ENCODE measurements around the gene PKD1L1. TPM values are rescaled to one million over a fixed set of nuclear protein-coding genes. Genes with fewer than 3 reads are reported as not detected.
"Not testable (repeated sequence)": the region's sequence is repeated elsewhere in the genome, so short reads cannot be mapped to it uniquely, and the experiment has no call there.

The PKD1L1 gene
- total RNA-seq, 2 experiments from 2014 or later, result 0.08 TPM

DNA sequence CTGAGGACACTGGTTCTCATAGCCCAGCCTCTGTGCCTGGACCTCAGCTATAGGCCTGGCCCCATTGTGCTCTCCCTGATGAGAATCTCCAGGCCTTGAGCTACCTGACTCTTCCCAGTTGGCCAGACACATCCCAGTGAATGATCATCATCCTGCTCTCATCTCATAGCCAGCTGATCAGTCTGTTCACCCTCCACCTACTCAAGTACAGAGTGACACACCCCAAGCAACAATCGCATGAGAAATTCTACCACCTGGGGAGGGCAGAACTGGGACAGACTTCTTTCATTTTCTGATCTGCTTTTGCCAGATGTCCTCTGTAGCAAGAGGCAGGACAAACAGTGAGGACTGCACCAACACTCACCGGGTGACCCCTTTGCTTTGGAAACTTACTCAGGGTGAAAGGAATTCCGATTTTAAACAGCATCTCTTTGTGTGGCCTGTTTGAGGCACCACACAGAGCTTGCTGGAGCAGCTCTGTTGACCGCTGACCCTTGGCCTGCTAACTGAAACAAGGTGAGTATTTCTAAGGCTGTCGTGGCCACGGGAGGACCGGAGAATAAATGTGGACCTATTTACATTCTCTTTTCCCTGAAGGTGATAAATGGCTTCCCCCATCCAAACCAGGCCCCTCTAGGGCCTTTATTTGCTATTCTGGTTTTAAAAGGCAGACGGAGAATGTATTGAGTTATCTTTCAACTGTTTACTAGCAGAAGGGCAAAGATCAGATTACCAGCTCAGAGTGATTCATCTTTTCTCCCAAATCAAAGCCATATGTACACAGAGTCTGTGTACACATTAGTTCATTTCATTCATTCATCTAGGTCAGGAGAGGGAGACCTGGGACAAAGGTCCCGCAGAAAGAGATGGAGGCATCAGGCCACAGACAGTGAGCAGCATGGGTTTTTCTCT is 184.9 kb downstream of the PKD1L1 start:
- ChIA-PET CTCF (no interaction called here), POLR2A (no interaction called here)

DNA sequence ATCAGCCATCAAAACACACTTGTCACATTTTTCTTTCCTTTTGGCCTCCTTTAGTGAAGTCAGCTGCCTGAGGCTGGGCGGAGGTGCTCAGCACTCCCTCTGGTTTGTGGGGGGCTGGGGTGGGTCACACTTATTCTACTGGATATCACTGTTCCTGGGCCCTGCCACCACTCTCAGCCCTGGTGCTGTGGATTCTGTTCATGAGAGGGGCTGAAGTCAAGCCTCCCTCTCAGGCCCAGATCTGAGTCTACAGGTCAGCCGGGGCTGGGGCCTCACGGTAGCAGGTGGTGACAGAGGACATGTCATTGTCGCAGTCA is 185.6 kb downstream of the PKD1L1 start:
- CTCF ChIA-PET, result no interaction called here

DNA sequence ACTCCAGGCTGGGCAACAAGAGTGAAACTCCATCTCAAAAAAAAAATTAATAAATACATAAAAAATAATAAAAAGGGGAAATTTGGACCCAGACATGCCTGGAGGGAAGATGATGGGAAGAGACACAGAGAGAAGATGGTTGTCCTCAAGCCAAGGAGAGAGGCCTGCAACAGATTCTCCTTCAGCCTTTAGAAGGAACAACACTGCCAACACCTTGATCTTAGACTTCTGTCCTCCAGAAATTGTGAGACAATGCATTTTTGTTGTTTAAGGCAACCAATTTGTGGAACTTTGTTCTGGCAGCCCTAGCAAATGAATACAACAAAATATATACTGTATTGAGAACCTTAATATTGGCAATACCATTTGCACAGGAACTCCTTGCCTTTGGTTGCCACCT is 186.1 kb downstream of the PKD1L1 start:
- CTCF ChIA-PET, result no interaction called here
- POLR2A ChIA-PET, result no interaction called here

More for the DNA sequence above, 185.6 kb downstream of the PKD1L1 start:
- POLR2A ChIA-PET, result no interaction called here

DNA sequence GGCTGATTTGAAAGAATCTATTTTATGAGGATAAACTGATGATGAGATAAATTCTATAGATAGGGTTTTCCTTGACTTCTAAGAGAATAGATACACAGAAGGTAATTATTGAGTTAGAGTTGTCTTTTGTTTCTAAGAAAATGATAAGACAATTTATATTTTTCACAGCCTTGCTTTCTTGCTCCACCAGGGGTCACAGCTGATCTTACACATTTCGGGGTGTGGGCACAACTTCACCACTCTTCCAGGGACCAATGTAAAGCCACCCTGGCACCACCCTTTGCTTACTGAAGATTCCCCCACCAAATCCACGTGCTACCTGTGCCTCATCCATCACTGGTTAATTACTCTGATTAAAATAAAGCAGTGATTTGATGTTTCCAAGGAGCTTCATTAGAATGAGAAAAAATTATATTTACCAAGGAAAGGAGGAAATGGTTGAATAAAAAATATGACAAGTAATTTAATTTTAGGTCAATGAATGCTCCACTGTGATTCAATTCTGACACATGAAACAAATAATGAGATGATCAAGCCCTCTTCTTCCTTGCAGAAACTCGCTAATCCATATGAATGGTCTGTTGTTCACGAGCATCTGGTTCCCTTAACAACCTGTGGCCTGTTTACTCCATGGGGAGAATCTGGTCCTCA is 189.1 kb downstream of the PKD1L1 start:
- ChIA-PET CTCF (no interaction called here), POLR2A (no interaction called here)

DNA sequence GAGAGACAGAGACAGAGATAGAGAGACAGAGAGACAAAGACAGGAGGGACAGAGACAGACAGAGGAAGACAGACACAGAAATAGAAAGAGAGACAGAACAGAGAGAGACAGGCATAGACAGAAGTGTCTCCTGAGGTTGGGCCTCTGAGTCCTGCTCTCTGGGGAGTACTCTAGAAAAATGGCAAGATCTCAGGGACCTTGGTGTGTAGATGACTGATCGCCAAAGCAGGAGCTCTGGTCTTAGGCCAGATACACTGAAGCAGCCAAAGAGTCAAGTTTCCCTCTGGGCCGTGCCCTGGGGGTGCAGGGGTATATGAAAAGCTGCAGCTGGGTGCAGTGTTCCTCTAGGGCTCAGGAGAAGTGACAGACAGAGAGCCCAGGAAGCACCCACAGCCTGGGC is 189.7 kb downstream of the PKD1L1 start:
- CTCF ChIA-PET, result no interaction called here
- POLR2A ChIA-PET, result no interaction called here

DNA sequence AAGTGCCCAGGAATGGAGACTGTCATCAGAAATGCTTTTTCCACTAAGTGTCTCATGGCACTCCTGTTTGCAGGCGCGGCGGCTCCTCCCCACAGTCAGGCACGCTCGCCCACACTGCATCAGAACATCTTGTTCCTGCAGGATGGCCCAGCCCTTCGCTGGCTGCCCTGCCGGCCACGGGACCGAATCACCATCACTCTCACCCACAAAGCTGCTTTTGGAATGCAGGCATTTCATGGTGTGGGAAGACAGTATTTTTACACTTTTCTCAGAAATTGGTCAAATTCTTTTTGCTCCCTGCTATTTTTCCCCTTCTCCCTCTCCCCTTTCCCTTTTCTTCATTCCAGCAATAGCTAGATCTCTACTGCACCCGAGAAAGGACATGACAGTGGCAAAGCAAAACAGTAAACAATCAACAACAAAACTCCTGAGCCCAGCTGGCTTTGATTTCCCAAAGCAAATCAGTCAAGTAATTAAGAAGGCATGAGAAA is 190.3 kb downstream of the PKD1L1 start:
- POLR2A ChIA-PET, result no interaction called here
- CTCF ChIA-PET, result no interaction called here

DNA sequence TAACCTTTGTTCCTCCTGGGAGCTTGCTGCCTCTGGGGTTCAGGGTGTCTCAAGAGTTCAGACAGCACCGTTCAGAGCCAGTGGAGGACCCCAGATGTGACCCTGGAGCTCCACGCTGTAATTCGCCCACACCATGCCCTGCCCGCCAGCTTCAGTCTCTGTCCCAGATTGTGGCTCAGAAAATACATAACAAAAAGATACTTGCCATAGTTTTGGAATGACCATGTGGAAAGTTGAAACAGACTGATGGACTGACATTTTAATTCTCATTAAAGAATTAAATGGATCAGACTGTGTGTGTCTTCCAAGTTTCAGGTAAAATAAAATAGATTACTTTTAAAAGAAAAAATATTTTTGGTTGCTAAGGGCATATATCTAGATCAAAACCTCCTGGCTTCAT is 191.6 kb downstream of the PKD1L1 start:
- CTCF ChIA-PET, result no interaction called here
- POLR2A ChIA-PET, result no interaction called here

DNA sequence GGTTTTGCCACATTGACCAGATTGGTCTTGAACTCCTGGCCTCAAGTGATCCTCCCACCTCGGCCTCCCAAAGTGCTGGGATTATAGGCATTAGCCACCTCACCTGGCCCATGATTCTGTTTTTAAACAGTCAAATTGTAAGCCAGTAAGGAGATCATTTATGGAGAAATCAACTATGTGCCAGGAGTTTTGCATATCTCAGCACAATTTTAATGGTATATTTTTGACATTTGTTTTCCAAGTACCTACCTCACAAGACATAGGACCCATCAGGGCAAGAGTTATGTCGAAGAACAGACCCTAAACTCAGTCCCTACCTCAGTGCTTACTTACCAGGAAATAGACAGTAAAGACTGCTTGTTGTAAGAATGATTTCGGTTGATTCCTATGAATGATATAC is 193.0 kb downstream of the PKD1L1 start:
- ChIA-PET POLR2A (no interaction called here), CTCF (no interaction called here)

DNA sequence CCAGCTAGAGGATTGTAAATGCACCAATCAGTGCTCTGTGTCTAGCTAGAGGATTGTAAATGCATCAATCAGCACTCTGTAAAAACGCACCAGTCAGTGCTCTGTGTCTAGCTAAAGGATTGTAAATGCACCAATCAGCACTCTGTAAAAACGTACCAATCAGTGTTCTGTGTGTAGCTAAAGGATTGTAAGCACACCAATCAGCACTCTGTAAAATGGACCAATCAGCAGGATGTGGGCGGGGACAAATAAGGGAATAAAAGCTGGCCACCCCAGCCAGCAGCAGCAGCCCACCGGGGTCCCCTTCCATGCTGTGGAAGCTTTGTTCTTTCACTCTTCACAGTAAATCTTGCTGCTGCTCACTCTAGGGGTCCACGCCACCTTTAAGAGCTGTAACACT is 196.5 kb downstream of the PKD1L1 start:
- CTCF ChIA-PET, POLR2A ChIA-PET: not testable (repeated sequence)

DNA sequence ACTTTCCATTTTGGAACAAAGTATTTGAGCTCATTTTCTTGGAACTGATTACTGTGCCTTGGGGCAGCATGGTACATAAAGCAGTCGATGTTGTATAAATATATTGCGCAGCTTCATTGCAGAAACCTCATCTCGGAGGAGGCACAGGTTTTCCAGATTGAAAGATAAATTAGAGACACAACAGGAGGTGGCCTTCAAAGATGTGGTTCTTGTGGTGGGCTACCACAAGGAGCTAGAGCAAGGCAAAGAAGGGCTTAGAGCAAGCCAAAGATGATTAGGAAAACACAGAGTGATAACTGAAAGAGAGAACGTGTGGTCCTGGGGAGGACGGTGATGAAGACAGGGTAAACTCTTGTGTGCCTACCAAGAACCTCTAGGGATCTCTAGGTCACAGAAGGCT is 197.2 kb downstream of the PKD1L1 start:
- CTCF ChIA-PET, result no interaction called here
- POLR2A ChIA-PET, result no interaction called here

DNA sequence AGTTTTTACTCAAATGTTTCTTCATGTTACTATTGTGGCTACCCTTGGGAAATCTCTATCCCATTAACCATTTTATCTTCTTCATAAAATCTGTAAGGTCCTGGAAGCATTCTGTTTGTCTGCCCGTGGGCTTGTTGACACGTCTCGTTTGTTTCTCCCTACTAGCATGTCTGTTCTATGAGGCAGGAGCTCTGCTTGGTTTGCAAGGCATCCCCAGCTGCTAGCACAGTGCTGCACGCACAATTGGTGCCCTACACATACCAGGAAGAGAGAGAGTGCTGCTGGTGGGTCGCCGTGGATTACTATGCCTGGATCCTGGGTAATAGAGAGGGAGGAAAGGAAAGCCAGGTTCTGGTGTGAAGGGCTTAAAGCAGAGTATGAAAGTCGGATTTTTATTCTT is 200.2 kb downstream of the PKD1L1 start:
- ChIA-PET POLR2A (no interaction called here), CTCF (no interaction called here)

DNA sequence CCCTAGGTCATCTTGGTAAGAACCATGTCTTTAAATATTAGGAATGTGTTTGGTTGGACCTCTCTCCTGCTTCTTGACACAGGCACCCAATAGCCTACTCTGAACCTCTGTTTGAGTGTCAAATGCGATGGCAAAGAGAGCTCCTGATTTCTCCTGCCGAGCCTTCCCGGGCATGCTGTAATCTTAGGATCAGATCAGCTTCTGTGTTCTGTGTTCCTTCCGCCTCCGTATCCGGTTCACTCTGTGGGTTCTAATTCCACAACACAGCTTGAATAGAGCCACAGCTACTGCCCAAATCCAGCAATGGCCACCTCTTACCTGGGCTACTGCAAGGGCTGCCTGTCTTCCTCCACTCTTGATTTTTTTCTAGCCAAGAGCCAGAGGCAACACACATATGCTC is 201.1 kb downstream of the PKD1L1 start:
- CTCF ChIA-PET, result no interaction called here
- POLR2A ChIA-PET, result no interaction called here

DNA sequence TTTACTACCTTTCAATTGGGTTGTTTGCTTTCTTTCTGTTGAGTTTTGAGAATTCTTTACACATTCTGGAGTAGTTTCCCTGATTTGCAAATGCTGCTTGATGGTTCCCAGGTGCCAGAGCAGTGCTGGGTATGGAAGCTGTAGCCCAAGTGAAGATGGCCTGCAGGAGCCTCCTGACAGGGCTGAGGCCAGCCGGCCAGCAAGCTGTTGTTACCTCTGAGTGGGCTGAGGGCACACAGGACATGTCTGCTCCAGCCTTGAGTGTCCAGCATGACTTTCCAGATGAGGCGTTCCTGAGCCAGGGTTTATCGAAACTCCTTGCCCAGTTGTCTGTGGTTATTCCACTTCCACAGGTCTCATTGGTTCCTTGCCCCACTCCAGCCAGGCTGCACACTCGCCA is 201.8 kb downstream of the PKD1L1 start:
- CTCF ChIA-PET, result no interaction called here
- POLR2A ChIA-PET, result no interaction called here

DNA sequence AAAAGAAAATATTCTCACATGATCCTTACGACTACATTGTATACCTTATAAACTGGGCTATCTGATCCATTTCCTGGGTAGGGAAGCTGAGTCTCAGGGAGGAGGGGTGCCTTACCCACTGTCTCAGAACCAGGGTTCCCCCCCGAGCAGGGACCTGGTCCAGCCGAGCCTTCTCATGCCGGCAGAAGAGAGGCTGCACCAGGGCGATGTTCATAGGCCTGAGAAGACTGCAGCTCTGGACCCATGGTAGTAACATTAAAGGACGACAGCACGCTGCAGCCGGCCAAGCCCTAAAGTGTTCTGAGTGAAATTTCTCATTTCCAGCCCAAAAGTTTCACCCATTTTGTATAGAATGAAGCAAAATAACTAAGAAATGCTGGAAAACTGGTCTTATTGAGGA is 203.4 kb downstream of the PKD1L1 start:
- CTCF ChIA-PET, result interaction anchor here (0.6 kb wide), 1 partner anchor 103 kb away, joined by 4 read pairs; no protein-coding TSS in a partner anchor
- POLR2A ChIA-PET, result no interaction called here

DNA sequence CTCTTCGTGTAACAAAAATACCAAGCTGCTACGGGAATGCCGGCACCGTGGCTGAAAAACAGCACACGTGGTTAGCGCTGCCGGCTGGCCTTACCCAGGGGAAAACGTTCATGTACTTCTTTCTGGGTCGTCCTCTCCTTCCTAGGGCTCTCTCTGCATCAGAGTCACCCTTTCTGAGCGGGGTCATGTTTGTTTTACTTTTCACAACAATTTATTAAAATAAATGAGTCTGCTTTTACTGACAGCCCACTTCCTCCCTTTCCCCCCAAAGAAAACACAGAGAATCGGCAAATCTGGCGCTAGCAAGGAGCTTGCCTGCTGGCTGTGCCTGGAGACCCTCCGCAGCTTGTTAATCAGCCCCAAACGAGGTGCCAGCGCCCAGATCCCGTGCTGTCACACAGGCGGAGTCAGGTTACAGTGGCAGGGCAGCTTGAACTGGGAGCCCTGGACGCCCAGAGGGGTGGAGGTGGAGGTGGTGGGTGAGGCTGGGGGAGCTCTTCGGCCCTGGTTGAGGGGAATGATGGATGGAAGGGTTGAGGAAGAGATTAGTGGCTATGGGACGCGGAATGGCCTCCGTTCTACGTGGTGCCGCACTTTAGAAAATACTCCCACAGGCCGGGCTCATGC is 204.2 kb downstream of the PKD1L1 start:
- POLR2A ChIA-PET, result no interaction called here
- CTCF ChIA-PET, result no interaction called here

DNA sequence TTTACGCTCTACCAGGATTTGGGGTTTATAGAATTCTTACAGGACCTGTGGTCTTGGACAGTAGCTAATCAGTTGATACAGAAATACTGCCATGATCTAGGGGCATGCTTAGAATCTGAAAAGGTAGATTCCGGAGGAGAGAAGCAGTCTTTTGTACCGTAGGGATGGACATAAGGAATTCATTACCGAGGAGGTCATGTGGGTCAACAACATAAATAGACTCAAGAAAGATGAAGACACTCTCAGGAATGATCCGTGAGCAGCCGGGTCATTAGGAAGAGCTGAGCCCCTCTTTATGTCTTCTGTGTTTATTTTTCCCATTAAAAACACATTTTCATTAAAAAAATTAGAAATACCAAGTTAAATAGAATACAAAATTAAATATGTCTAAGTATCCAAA is 206.3 kb downstream of the PKD1L1 start:
- ChIA-PET POLR2A (no interaction called here), CTCF (no interaction called here)

DNA sequence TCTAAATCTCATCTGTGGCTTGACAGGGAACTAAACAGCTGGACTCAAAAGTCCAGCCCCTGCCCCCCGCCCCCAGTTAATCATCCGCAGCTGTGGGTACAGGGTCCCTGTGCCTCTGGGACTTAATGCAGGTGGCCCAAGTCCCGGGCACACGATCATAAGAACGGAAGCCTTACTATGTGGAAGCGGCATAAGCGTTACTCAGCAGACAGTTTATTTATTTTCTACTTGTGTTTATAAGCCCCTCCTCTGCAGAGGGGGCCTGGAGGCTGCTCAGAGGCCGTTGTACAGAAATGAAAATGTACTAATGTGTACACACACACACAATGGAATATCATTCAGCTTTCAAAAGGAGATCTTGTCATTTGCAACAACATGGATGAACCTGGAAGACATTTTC is 208.4 kb downstream of the PKD1L1 start:
- CTCF ChIA-PET, result no interaction called here
- POLR2A ChIA-PET, result no interaction called here

DNA sequence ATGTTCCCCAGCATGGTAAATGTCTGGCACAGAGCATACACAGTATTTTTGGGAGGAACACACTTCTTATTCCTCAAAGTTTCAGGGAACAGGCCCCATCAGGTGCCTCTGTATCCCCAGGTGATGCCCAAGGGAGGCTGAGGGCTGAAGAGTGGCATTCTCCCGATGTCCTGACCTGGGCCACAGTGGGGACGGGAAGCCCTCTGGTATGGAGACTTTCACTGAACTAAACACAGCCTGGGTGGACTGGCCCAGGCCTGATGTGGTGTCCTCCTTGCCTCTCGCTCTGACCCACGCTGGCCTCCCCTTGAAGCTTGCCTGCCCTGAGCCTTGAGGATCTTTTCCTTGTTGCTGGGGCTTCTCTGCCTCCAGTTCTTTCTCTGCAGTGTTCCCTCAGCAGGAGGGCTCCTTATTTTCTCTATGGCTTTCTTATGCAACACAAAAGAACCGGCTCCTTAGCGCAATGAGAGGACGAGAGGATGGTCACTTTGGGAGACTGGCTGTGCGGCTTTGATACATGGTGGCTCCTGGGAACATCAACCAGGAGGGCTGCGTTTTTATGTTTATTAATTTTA is 208.9 kb downstream of the PKD1L1 start:
- POLR2A ChIA-PET, result no interaction called here
- CTCF ChIA-PET, result no interaction called here

DNA sequence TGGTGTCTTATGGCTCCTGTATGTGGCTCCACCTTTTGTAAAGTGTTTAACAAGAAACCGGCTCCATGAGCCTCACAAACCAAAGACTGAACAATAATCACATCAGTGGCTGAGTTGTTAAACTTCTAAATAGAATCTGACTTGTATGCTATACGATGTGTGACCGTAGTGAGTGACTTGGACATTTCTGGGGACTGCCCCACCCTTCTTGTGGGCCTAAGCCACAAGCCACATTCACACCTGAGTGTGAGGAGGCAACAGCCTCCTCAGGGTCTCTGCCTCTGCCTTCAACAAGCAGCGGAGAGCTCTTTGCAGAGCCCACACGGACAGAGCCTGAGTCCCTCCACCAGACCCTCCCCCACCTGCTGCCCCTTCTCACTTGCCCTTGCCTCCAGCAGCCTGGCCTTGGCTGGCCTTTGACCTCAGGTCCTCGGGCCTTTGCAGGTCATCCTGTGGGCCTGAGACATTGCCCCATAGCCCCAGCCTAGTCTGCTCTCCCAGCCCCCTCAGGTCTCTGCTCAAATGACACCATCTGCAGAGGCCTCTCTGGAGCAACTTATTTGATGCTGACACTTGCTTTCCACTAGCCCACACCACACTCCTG is 209.6 kb downstream of the PKD1L1 start:
- CTCF ChIA-PET, result no interaction called here
- POLR2A ChIA-PET, result no interaction called here

DNA sequence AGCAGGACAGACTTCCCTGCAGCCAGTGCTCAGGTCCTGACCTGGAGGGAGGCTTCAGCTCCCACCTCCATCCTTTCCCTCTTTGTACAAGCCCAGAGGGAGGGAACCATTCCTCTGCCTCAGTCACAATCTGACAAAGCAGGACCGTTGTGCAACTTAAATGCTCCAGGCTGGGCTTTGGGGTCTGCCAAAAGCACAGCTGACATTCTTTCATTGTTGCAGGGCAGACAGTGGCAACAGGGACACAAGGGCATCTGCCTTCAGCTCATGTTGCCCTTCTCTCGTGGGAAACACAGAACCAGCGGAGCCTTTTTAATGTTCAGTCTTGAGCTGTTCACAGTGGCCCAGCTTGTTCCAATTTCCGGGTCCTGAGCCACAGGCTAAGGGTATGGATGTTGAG is 210.7 kb downstream of the PKD1L1 start:
- ChIA-PET CTCF (no interaction called here), POLR2A (no interaction called here)

All from activated CD8-positive, alpha-beta memory T cell treated with anti-CD3 and anti-CD28 coated beads for 36 hours (primary cell).